Dermis blood vessel endothelial cell (primary cell): ENCODE data around the gene FOXF1. TPM values are rescaled to one million over a fixed set of nuclear protein-coding genes. Genes with fewer than 3 reads are reported as not detected.

ENCODE experiments used
- DNase-seq: peaks from one replicate; pipeline ENCODE4 v3.0.0; 2010
- total RNA-seq: library from RNA; depleted of rRNA; stranded (reverse); fragments of >200 nt; gene quantifications from 2 replicates; pipeline ENCODE4 v1.2.3, GENCODE V29; 2014

Gene FOXF1
- total RNA-seq, 1 donor from 2014 or later, result 0.17 TPM

DNA sequence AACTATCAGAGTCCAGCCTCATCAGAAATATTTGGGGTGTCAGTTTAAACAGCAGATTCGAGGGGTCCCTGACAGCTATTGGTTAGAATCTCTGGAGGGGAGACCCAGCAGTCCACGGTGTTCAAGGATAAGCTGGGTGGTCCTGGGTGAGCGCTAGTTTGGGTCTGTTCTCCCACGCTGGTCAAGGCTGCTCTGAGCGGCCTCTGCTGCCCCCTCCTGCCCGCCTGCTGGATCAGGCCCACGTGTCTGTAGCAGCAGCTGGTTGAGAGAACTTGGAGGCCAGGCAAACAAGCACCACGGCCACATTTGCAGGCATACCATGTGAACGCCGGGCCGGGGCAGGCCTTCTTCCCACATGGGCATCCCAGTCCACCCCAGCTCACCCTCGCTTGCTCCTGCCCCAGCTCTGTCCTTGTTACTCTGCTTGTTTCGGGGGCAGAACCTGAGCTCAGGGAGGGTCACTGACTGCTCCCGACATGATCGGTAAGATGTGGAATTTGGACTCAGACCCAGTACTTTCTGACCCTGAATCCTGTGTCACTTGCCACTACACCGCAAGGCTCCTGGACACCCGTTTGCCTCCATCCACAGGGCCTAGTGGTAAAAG is 7.4 kb downstream of the FOXF1 start:
- peak; percentile 85 for DNase-seq

DNA sequence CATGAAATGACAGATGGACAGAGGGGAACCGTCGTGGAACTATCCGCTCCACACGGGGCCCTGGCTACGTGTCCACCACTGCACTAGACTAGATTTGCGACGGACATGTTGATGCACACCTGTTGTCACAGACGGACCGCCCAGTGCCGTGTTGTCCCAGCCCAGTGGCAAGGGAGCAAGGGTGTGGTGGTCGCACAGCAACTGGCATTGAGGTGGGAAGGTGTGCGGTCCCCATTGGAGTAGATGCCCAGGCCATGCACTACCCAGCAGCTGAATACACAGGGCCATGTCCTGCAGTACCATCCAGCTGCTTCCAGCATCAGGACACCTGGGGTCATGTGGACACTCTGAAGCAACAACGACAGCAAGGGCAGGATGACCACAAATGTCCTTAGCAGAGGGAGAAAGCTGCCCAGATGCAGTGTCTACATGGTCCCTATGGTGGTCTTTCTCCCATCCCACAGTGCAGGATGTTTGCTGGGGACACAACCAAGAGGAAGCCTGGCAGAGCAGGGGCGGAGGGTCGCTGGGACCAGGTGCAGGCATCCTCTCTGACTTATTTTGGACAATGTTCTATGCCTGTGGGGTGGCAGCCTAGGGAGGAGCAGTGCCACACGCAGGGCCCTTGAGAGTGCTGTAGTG is 8.8 kb downstream of the FOXF1 start:
- no peak for DNase-seq

DNA sequence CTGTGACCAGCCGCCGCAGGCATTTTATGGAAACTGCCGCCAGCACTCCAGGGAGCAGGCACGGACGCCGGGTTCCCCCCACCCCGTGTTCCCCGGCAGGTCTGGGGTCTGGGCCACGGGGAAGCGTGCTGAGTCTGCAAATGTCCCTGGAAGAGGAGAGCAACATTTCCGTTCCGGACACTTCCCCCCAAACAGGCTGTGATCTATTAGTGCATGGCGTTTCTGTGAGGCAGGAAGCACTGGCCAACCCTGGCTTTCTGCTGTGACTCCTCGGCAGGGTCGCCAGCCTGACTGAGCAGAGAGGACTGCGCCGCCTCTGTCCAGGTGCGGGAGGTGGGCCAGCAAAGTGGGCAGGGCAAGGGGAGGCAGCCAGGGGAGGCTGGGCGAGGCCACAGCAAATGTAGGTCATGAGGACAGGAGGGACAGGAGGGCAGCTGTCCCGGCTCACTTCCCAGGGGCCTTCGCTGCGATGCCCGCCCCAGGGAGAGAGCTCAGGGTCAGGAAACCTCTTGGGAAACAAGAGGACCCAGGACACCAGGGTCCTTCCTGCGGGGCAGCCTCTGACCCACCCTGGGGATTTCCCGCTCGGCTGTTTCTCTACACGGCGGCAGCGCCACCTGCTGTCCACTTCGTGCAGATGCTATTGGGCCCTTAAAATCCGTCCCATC is 9.5 kb downstream of the FOXF1 start:
- peak; percentile 74 for DNase-seq

DNA sequence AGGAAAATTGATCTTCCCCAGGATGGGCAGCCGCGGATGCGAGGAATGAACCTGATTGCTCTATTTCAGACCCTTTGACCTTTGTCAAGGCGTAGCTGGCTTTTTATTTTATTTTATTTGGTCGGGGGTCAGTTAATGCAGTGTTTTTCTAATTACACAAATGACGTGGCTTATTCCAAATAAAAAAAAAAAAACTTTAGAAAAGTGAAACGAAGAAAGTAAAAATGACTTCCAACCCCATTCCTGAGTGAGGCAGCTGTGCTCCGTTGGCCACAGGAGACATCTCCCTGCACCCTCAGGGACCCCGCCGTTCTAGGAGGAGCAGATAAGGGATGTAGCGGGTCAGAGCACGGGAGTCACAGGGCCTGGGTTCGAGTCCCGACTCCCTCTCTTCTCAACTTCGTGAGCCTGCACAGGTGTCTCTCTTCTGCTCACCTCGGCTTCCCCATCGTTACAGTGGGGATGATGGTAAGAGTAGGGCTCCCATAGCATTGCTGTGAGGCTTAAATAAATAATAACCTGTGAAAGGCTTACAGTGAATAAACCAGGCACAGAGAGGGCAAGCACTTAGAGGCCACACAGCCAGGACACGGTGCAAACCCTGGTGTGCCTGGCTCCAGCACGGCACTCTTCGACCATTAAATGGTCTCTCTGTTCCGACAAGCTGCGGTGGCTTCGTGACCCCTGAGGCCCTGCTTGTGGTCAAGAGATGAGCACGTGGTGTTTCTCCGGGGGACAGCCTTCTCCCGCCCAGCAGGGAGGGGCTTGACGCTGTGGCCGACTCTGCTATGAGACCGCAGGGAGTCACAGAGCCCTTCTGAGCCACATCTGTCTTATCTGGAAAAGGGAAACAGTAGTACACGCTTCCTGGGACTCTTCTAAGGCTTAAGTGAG is 10.2 kb downstream of the FOXF1 start:
- no peak for DNase-seq

DNA sequence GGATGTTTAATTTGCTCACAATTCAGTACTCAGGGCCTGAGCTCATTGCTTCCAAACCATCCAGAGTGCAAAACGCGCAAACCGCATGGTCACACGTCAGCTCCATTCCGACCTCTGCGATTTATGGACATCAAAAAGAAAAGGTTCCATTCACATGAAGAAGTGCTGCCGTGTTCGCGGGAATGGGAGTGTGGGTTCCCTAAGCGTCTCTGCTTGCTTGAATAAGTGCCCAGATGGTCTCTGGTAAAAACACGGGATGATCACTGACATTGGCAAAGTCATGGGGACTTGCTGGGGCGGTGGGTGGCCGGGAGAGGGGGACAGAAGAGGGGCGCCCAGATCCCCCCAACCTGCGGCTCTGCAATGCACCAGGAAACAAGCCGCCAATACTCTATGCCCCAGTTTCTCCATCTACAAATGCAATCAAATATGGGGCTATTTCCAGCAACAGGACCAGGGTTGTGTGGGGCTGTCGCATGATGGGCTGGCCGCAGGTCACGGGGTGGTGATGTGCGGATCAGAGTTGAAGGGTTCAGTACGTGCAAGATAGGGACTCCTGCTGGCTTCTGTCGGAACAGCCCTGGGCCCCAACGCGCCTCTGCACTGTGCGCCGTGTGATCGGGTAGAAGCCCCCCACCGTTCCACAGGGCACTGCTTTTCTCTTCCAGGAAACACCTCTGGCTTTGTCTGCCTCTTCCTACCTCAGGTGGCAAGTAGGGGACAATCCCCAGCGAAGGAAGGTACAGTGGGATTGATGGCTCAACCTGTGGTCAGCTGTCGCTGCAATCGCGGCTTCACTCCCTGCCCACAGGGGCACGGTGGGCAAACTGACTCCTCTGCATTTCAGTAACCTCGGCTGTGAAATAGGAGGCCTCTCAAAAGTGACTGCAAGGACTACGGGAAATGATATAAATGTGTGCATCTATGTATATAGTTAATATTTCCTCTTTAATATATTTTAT is 11.2 kb downstream of the FOXF1 start:
- DNase-seq, result no peak

DNA sequence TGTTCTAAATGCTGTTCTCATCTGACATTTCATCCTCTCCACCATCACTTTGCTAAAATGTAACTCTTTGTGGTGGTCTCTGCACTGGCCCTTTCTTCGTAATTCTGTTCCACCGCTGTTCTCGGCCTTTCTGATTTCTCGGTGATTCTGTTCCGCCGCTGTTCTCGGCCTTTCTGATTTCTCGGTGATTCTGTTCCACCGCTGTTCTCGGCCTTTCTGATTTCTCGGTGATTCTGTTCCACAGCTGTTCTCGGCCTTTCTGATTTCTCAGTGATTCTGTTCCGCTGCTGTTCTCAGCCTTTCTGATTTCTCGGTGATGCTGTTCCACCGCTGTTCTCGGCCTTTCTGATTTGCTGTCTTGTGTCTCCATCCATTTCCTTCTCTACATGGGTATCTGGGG is 12.3 kb downstream of the FOXF1 start:
- DNase-seq, result no peak

DNA sequence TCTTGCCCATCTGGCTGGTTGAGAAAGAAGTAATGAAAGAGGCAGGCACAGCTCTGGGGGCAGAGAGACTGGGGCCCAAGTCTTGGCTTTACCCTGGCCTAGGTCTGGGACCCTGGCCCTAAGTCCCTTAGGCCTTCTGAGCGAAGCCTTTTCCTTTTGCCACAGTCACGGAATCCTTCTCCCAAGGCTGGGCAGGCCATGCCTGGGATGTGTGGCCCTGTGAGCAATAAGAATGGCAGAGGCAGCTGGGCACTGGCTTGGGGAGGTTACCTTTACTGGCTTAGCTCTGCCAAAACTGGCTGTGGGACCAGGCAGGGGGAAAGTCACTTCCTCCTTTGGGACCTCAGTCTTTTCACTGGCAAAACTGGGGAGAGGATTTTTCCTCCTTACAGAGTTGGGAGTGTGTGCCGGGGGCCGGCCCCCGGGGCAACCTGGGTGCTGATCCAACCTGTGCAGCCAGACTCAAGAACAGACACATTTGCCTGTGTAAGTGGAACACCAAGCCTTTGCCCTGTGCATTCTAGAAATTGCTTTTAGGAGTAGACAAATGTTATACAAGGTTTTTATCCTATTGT is 12.9 kb downstream of the FOXF1 start:
- no peak for DNase-seq

DNA sequence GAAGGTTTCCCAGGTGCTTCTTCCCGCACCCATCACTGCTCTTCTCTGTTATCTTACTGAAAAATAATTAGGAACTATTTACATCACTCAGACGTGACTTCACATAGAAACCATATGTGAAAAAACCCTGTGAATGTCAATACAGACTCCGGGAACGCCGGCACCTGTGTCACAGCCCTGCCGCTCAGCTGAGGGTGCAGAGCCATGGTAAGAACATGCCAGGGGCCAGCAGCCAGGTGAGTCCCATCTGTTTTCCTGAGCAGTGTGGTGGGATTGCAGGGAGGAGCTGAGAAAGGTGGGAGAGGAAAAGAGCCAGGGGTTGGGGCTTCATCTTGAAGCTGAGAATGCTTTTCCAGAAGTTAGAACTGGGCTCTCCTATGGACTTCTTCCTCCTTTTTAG is 13.7 kb downstream of the FOXF1 start:
- DNase-seq, result no peak

DNA sequence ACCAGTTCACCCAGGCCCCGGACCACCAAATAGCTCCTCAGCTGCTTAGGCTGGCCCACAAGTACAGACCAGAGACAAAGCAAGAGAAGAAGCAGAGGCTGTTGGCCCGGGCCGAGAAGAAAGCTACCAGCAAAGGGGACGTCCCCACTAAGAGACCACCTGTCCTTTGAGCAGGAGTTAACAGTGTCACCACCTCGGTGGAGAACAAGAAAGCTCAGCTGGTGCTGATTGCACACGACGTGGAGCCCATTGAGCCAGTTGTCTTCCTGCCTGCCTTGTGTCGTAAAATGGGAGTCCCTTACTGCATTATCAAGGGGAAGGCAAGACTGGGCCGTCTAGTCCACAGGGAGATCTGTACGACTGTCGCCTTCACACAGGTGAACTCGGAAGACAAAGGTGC is 15.4 kb downstream of the FOXF1 start:
- DNase-seq, result no peak

DNA sequence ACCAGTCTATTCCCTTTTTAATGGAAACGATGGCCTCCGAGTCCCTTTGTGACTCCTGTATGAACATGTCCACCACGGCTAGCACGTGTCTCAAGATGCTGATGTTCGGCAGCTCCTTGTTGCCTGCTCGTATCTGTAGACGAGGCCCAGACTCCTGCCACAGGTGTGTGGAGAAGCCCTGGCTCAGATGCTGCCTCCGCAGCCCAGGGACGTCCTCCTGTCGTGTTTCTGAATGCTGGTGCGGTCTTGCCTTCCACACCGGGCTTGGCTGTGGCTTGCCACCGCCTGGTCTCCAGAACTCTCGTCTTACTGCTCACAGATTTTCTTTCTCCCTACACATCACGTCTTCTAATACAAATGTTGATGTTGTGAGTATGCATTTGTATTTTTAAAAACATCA is 17.0 kb downstream of the FOXF1 start:
- no peak for DNase-seq

DNA sequence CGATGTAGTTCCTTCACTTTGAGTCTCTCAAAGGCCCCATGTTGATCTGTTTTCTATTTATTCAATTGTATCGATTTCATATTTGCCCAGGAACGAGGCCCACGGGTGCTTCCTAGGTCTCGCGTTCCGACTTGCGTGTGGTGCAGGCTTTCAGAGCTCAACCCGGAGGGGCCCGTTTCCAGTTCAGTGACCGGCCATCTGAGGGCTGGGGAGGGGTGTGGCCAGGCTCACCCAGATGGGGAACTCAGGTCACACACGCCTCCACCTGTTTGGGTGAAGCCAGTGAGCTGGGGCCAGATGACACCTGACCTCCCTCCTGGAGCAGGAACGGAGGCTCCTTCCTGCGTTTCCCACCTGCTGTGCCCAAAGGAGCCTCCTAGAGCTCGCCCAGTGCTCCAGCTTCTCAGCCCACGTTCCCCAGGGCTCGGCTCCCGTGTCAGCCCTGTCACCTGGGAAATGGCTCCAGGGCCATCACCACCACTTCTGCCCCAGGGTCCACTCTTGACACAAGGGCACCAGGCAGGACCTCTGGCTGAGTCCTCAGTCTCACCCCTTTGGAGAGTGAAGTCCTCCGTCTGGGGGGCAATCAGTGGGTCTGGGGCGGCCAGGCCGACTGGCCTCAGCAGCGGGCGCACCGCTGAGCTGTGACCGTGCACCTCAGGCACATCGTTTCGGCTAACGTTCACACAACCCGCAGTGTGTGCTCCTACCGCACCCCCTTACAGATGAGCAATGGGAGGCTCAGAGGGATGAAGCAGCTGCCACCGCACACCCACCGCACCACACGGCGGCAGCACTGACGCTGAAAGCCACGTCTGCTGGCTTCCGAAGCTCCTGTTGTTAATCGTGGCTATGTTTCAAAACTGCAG is 18.0 kb downstream of the FOXF1 start:
- DNase-seq, result no peak

DNA sequence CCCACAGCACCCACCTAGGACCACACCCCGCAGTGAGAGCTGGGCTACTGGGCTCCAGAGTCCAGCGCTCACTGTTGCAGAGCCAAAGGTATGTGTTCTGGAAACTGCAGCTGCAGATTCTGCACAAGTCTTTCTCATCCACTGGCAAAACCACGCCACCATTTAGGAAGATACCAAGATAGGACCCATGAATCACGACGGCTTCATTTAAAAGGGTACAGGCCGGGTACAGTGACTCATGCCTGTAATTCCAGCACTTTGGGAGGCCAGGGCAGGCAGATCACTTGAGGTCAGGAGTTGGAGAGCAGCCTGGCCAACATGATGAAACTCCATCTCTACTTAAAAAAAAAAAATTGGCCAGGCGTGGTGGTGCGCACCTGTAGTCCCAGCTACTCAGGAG is 18.8 kb downstream of the FOXF1 start:
- no peak for DNase-seq

DNA sequence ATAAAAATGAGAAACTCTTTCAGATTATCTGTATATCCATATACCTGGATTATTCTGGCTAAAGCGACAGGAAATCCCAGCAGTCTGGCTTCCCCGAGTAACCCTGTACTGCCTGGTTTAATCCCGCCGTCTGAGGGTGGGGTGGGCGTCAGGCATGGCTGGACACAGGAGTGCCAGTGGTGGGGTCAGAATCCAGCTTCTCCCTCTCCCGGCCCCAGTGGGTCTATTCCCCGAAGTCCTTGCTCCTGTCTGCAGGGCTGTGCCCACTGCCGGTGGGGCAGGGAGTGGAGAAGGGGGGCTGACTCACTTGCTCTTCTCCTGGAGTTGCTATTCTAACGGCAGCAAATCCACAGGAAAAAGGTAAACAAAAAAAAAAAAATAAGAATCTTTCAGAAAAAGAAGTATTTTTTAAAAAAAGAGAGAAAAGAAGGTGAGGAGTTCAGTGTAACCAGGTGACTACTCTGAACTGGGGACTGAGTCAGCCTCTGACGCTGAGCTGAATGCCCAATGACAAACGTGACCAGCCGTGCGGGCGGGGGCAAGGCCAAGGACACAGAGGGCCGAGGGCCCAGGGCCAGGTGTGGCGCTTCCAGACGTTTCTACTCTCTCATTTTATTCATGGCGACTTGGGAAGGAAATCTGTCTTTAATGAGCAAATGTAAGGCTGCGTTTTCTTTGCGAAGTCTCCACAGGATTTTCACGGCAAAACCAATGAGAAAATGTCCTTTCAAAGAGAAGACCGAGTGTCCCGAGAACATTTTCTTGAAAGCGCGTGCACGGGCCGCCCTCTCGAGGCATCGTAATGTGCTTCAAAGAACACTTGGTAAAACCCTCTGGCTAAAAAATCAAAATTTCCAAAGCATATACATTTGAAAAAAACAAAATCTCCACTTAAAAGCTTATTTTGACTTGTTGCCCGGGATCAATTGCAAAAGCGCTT is 20.2 kb downstream of the FOXF1 start:
- no peak for DNase-seq

DNA sequence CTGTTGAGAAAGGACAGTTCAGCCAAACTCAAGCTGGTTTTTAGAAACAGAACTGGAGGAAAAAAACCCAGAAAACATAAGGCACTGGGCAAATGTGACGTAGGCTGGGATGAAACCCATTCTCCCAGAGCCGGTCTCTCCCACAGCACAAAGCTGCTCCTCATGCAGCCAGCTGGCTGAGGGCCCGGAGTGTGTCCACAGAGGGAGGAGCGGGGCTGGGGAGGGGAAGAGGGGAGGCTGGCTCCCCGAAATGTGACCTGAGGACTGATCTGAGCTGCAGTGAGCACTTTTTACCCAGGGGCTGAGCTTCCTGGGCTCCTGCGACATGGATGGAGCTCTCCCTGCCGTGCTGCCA is 20.8 kb downstream of the FOXF1 start:
- DNase-seq, result no peak

DNA sequence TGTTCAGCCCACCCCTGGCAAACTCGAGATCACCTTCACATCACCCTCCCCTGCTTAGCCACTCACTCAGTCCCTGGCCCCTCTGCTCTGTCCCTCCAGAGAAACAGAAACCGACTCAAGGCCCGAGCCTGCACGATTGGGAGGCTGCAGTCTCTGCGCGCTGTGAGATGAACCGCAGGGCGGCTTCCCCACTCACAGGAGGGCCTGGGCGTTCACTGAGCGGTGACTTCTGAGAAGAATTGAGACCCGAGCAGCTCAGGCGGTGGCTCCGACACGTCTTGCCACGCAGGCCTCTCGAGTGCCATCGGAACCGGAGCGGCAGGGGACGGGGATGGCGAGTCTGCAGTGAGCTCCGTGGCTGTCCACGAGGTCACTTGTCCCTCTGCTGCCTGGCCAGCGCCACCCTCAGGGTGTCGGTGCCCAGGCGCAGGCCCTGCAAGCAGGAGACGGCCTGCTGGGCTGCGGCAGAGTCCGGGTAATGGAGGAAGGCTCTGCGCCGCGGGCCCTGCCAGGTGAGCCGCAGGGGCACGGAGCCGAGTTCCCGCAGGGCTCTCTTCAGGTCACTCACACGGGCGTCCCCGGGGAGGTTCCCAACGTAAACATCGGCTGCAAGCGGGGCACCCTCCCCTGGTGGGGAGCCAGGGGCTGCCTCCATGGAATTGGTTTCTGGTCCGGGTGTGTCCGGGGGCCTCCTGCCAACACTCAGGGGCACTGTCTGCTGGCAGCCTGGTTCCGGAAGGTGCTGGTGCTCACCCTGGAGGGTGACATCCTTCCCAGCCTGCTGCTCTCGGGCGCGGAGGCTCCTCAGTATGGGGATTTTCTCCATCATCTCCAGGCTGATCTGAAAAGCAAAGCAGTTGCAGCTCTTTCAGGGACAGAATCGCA is 21.6 kb downstream of the FOXF1 start:
- DNase-seq, result no peak

DNA sequence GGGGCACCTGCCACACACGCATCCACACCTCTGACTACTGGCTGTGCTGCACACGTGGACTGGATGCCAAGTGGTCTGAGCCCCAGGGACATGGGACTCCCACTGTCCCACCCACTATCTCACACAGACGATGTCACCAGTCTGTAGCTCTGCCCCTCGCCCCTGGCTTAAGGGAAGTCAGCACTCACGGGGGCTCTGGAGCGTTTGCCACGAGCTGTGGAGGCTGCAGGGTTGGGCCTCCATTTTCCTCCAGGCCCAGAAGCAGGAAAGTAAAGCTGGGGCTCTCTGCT is 22.1 kb downstream of the FOXF1 start:
- DNase-seq, result no peak

DNA sequence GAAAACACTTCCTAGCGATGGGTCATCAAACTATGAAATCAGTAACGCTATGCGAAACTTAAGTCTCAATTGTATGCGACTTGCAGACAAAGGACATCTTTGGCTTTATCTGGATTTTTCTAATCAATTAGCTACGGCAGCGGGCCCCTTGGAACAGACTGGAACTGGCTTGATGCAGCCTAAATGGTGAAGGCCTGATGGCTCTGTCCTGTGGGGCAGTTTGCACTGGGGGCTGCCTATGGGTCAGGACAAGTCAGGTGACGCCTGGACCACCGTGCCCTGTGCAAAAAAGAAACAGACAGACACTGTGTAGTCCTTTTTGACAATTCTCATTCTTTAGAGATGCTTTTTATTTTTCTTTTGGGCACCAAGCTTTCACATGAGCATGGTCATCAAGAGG is 22.7 kb downstream of the FOXF1 start:
- no peak for DNase-seq

DNA sequence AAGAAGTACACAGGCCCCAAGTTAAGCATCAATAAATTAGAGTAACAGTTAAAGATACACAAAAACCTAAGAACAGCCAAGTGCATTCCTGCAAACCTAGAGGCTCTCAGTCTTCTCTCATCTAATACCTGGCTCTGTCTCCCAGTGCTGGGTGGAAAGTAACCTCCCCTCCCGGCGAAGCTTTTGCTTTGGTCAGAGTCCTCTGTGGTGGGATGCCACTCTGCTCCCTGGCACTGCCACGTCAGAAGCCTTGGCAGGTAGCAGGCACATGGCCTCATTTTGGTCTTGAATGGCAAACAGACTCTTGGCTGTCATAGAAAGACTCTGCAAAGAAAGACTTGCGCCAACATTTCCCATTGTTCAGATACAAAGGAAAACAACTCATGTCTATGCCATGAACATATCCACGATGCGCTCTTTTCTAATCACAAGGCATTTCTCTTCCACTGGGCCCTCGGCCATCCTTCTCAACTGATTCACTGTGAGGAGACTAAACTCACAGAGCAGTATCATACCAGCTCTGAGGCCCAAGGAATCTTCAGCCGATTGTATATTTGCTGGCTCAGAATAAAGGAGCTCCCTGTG is 23.5 kb downstream of the FOXF1 start:
- DNase-seq, result no peak
